Stimulated activated CD4-positive, alpha-beta T cell treated with anti-CD3 and anti-CD28 coated beads, Interleukin-1b, Interleukin-23, amount 100 ng/mL, for 1 hour (primary cell): ENCODE measurements around the gene PM20D1.

Source experiments
- DNase-seq, 2 donors: peaks; one replicate each; pipeline ENCODE4 v3.0.0-alpha.2; 2020; ENCODE audit warnings: low read depth in 2 of 2

The PM20D1 gene

DNA sequence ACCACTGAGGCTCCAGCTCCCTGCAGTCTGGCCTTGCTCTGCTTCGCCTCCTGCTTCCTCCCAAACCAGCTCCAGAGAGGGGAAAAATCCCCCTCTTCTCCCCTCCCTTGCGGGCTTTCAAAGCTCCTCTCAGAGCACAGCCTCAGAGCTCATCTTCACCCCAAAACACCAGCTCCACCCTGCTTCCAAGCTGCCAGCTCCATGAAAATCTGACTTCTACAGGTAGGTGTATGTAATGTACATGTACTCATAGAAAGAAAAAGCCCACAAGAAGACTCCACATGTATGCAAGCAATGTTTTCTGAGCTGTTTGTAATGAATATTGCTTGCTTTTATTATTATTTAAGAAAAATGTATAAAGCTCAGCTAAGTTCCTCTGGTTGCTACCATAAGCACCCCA is 45.3 kb downstream of the PM20D1 start:
- DNase-seq = no peak

DNA sequence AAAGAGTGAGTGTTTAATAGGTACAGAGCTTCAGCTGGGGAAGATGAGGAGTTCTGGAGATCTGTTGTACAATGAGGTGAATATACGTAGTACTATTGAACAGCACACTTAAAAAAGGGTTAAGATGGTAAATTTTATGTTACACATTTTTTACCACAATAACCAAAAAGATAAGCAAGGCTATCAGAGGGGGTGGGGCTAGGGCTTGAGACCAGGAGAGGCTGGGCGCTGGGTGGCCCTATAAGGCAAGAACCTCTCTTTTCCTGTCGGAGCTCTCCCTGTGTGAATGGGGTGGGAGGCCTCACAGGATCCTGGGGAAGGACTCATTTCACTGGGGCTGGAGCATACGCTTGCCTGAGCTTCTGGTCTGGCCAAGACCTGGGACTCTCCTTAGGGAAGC is 45.9 kb downstream of the PM20D1 start:
- no peak for DNase-seq

DNA sequence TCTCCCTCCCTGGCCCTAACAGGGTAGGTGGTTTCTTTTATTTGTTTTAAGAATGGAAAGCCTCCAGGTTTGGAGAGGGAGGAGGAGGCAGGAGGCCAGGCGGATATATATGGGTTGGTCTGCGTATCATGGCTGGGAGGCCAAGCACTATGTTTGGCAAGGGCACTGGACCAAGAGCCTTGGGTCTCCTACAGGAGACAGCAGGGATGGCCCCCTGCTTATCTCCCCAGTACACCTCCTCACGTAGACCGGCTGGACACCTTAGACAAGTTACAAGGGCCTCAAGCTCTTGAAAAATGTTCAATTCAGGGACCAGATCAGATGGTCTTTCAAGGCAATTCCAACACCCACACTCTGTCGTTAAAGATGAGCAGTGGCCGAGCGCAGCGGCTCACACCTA is 47.9 kb downstream of the PM20D1 start:
- DNase-seq = no peak

DNA sequence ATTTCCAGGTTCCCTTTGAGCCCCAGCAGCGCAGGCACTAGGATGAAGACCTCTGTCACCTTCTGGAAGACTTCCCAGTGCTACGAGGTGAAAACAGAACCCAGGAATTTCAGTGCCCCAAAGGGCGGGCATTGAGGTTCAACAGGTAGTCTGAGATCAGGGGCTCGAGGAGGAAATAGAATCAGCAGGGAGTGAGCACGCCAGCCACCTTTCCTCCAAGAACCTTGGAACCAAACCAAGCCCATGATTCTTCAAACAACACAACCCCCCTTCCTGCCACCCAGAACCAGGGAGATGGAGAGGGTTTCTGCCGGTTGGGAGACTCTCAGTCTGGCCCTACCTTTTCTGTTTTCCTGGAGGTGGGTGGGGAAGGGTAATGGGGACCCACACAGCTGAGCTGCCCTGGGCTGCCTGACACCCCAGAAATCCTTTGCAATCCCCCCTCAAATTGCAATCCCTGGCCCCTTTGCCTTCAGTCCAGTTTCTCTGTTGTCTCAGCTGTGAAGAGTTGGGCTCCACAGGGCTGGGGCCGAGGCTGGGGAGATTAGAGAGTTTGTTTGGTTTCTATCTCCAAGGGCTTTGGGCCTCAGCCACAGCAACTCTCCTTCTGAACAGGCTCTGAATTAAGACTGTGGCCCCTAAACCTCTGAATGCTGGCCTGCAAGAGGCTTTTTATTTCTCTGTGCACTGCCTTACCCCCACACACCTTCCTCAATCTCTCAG is 48.8 kb downstream of the PM20D1 start:
- no peak for DNase-seq

DNA sequence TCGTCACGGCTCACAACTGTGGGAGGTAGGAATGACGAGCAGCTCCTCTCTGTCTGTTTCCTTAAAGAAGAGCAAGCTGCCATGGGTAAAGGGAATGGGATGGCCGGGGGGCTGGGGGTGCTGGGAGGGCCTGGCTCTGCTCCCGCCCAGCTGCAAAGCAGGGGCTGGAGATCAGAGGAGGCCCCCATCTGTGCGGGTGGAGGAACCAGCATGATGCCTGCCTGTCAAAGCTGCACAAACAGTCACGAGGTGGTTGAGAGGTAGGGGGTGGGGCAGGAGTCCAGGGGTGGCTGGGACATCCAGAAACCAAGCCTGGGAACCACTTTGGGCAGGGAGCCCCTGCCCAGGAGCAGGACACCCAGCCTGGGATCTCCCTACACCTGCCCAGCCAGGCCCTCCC is 49.5 kb downstream of the PM20D1 start:
- no peak for DNase-seq

DNA sequence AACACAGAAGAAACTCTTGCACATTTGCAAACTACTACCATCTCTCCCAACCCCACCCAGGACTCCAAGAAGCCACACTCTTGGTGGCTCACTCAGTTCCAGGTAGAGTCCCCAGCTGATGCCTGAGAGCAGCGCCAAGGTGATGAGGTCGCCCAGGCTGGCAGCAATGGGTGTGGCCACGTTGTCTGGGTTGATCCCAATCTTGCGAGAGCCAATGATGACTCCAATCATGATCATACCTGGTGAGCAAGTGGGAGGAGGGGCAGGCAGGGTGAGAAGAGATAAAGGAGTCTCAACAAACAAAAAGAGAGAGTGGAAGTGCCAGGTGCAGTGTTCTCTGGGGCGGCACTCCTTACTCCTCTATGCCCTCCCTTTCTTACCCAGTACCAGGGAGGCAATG is 51.4 kb downstream of the PM20D1 start:
- no peak for DNase-seq

DNA sequence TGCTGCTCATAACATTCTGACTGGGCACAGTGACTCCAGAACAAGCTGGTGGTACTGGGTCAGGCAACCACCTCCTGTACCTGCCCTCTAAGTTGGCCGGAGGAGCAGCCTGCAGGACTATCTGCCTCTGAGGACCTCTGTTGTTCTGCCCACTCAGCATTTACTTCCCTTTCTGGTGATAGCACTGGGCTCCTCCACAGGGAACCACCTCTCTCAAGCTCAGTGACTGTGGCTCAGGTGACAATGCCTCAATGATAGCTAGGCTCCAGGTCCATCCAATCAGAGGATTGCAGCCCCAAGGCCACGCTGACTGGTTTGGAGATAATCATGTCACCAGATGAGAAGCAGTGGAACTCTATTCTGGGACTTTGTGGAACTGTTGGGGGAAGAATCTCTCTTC is 52.8 kb downstream of the PM20D1 start:
- no peak for DNase-seq

DNA sequence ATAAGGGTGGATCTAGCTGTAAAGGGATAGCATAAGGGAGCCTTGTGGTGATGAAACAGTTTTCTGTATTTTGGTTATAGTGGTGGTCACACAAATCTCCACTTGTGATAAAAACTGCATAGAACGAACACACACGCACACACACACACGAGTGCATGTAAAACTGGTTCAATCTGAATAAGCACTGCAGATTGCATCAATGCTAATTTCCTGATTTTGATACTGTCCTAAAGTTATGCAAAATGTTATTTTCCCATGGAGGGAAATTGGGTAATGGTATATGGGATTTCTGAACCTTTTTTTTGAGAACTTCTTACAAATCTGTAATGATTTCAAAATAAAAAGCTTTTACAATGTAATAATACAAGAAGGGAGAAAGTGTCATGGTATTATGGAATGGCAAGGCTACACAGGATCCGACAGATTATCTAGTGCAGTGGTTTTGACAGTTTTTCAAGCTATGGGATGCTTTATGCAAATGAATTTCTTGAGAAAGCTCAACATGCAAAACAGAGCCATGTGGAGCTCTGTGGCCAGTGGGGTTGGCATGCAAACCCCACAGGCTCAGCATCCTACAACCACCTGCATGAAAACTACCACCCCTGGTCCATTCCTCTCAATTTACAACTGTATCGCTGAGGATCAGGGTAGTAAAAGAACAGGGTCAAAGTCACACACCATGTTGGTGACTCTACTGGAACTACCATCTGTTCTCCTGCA is 55.8 kb downstream of the PM20D1 start:
- DNase-seq = no peak

DNA sequence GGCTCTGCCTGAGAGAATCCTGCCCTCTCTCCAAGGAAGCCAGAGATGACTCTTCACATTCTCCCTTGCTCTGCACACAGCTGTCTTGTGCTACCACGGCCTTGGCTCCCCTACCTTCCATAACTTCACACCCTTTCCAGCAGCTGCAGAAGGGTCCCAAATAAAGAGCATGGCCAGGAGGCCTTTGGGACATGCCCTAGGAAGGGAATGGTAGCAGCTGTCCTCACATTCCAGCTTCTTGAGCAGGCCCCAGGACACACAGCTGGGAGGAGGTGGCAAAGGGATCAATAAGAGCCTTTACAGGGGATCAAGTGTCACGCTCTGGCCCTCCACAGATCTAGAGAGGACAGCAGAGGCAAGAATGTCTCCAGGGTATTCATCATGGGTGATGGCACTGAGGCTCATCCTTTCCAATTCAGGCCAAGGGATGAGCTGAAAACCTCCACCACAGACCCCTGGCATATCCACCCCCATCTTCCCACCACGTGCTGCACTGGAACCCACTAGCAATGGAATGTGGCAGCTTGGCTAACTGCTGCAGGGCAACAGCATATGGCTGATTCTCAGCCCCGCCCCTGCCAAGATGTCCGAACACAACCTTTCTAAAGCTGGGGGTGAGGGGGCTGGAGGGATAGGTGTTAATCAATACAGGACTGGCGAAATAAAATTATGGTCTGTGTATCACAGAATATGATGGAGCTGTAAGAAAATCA is 56.8 kb downstream of the PM20D1 start:
- DNase-seq = no peak

DNA sequence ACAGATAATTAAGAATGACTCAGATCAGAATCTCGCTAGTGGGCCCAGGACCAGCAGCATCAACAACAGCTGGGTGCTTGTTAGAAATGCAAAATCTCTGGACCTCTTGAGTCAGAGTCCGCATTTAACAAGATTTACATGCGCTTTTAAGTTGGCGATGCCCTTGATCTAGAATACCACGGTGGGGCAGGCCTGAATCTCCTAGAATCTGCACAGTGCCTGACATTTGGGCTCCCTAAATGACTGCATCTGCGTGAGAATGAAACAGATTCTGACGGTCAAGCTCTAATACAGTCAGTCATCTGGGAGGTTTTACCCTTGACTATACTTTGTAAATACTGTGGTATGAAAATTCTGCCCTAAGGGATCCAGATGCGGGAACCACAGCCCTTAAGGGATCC is 57.5 kb downstream of the PM20D1 start:
- no peak for DNase-seq

DNA sequence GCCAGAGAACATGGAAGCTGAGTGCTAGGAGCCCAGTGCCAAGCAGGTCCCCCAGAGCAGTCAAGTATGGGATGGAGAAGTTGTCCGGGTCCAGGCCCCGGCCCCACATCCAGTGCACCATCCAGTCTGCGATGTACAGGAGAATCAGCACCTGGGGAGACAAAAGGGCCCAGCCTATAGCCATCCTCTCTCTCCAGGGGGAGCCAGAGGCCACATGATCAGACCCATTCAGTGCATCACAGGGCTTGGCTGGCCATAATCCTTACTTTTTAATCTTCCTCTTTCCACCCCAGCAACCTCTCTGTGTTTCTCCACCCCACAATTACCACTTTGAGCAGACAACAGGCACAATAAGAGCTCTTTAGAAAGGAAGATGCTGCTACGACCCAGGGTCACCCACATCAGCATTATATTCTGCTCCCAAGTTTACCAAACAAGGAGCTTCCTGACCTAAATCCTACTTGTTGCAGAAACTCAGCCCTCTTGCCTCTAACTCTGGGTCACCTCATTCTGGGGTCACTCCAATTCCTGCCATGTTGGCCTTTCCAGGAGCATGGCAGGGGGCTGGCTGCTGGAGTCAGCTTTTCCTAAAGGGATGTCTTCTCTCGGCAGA is 58.3 kb downstream of the PM20D1 start:
- DNase-seq = peak in 1 of 2 donors; percentile 38

DNA sequence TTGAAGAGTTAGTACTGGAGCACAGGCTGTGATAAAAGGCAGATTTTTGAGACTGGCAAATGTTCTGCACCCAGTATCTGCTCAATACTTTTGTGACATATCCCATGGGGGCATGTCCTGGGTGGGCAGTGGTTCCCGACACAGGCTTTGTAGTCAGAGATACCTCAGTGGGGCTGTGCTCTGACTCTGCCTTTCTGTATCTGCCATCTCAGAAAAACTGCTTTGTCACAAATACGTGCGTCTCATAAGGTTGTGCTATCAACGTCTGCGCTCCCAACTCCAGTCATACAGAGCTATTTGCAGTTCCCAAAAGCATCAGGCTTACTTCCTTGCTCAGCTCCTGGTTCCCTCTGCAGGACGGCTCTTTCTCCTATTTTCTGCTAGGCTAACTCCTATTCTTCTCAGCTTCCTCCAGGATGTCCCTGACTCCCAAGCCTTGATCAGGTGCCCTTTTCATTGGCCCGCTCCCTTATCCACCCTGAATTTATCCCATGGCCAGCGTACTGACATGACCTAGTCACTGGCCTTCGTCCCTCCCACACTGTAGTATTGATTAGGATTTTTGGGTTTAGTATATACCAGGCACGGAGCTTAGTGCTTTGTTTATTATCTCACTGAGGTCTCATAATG is 62.5 kb downstream of the PM20D1 start:
- DNase-seq = no peak

DNA sequence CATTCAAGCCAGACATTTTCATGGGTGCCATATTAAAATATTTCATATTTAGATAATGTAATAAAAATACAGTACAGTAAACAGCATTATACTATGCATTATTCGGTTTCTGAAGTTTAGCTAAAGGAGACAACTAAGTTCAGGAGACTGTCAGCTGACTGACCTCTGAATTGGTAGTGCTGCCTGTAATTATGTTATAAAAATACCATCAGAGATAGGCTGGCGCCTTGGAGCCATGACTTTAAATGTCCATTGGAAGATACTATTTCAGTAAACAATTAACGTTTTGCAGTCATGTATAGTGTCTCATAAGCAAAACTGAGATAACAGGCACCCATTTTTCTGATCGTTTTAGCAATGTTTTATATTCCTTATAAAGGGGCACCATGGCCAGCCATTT is 63.3 kb downstream of the PM20D1 start:
- no peak for DNase-seq

DNA sequence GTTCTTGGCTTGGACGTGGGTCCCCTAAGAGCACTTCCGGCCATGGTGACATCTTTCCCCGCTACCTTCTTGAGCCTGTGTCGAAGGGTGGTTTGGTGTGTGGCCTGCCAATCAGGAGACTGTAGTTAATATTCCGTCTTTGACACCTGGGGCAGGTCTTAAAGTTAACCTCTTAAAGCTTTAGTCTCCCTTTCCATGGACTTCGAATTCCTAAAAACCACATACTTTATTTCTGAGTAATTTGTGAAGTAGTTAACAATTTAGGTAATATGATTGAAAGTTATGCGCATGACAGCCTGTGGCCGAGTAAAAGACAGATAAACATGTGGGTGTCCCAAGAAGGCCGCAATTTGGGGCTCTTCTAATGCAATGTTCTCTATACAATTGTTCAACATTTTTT is 64.5 kb downstream of the PM20D1 start:
- no peak for DNase-seq

DNA sequence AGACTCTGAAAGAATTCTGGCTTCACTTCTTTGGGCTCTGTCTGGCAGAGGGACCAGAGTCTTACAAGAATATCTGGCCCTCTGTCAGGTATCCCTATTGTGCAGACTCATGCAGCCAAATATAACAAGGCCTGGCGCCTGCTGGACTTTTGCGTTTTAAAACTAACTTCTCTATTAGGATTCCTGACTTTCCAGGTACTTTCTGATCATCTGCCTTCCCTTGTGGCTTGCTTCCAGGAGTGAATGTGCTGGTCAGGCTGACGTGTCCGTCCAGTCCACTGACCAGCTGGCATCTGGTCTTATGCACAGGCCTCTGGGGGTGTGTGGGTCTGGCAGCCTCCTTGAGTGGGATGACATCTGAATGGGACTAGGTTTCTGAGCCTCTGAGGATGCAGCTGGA is 66.0 kb downstream of the PM20D1 start:
- DNase-seq = no peak

DNA sequence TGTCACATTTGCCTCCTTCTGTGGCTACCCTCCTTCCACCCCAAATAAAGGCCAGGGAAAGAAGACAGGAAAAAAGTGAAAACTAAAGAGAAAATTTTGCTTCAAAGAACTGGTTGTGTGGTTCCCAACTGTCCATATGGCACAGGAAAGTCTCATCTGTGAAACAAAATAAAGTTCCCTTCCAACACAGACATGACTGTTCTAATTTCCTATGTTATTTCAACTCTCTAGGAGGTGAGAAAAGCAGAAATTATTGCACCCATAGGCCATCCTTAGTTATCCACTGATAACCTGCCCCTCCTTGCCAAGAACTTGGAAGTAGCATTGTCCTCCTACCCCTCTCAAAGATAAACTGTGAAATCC is 66.5 kb downstream of the PM20D1 start:
- no peak for DNase-seq

DNA sequence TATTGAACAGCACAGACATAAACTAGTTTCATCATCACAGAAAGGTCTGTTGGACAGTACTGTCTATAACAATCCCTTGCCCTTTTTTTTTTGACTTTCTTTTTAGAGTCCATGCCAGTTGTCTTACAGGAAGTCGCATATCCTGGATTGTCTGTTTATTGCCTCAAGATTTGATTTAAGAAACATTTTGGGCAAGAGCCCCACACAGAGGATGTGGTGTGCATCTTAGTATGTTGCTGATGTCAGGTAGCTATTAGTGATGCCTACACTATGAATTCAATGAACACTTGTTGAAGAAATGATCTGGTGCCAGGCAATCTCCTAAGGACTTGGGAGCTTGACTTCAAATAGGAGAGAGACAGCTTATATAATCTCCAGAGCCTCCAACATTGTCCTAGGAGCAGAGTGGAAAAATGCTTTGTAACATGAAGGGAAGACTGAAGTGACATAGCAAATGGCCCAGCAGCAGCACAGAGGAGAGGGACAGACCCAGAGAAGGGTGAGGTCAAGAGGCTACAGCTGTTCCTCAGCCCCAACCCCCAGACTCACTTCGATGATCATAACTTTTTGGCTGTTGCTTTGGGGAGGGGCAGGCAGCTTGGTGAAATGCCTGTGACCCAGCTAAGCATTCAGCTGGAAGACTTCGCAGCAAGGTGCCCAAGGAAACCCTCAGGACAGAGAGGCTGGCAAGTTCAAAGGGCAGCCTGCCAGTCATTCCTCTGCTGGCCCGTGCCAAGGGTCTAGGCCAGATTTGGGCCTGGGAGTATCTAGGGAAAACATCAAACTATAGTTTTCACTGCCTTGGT is 67.1 kb downstream of the PM20D1 start:
- DNase-seq = no peak

DNA sequence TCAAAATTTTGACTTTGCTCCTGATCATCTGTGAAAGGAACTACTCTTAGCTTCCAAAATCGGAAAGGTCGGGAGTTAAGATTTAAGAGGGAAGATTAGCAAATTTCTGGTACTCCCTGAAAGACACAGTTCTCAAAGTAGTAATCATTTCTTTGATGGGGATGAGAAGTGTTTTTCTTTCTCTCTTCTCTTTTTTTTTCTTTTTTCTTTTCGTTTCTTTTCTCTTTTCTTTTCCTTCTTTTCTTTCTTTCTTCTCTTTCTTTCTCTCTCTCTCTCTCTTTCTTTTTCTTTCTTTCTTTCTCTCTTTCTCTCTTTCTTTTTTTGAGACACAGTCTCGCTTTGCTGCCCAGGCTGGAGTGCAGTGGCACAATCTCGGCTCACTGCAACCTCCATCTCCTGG is 69.6 kb downstream of the PM20D1 start:
- DNase-seq = no peak
